Endothelial cell of umbilical vein (primary cell): ENCODE measurements around the gene PGS1. TPM values are rescaled to one million over a fixed set of nuclear protein-coding genes. Genes with fewer than 3 reads are reported as not detected.

ENCODE experiments used
- BruUV-seq: library from RNA; stranded (reverse); fragments of 400-500 nt; replicated peaks from 2 replicates; lab custom pipeline; 2021; lab: Mats Ljungman, UMichigan
- CTCF ChIA-PET: fragments of 300-600, 350-600 bp; sonication (Branson Sonifier 250); formaldehyde crosslinking; loops from one replicate; lab custom pipeline; 2021; ENCODE audit warnings: antibody characterized with exemption, inconsistent platforms; lab: Charles Lee
- POLR2A ChIA-PET: fragments of 300-600, 350-600 bp; sonication (Branson Sonifier 250); formaldehyde crosslinking; loops from one replicate; lab custom pipeline; 2021; ENCODE audit warnings: antibody characterized with exemption, inconsistent platforms; lab: Charles Lee
- DNase-seq: peaks from one replicate; pipeline ENCODE4 v3.0.0-alpha.2; 2011; ENCODE audit warnings: low read depth, low spot score
- FAIRE-seq: peaks from 2 replicates; lab custom pipeline; 2011; peaks lifted over from hg19 to GRCh38; lab: Jason Lieb, UNC
- H2AFZ ChIP-seq: 2 replicates; pipeline ENCODE4 v1.6.0; 2012; ENCODE audit warnings: low read depth, low read length, control low read depth, inconsistent platforms
- H3K27ac ChIP-seq: 2 replicates; pipeline ENCODE4 v1.5.1; 2011; ENCODE audit warnings: low read depth, mild to moderate bottlenecking, control low read depth, low read length, moderate library complexity; ENCODE audit not compliant: insufficient read depth
- H3K27me3 ChIP-seq, 2 experiments: 2 replicates each; pipeline versions ENCODE4 v1.6.0 to v1.6.1; 2011; ENCODE audit warnings: low read length in 2 of 2, mixed read lengths in 1 of 2; ENCODE audit not compliant: control insufficient read depth in 2 of 2, insufficient read depth in 2 of 2
- H3K36me3 ChIP-seq, 2 experiments: 2 replicates in 1 of 2; 3 replicates in 1 of 2; pipeline ENCODE4 v1.5.1; 2011; ENCODE audit warnings: low read length in 2 of 2, mild to moderate bottlenecking in 1 of 2, moderate library complexity in 1 of 2; ENCODE audit not compliant: control insufficient read depth in 2 of 2, insufficient read depth in 2 of 2; ENCODE audit errors: extremely low read depth in 1 of 2
- H3K4me1 ChIP-seq: 3 replicates; pipeline ENCODE4 v1.5.1; 2011; ENCODE audit warnings: mild to moderate bottlenecking, low read length; ENCODE audit not compliant: control insufficient read depth, insufficient read depth; ENCODE audit errors: extremely low read depth
- H3K4me2 ChIP-seq: 2 replicates; pipeline ENCODE4 v1.6.1; 2011; ENCODE audit warnings: low read length, control low read depth, mixed read lengths; ENCODE audit not compliant: insufficient read depth
- H3K4me3 ChIP-seq, 3 experiments: fragments of 200-600 bp in 1 of 3; sonication (generic), shearing (Covaris generic) in 1 of 3; replicated peaks in 1 of 3; 2 replicates each; pipeline ENCODE4 v1.5.1; 2011 to 2016; ENCODE audit warnings: control low read depth in 3 of 3, low read length in 3 of 3, mild to moderate bottlenecking in 2 of 3, inconsistent platforms in 1 of 3, low read depth in 1 of 3, moderate library complexity in 1 of 3; ENCODE audit not compliant: insufficient read depth in 1 of 3
- H3K79me2 ChIP-seq: 2 replicates; pipeline ENCODE4 v1.6.0; 2012; ENCODE audit warnings: low read length, inconsistent platforms; ENCODE audit not compliant: control insufficient read depth, insufficient read depth
- H3K9ac ChIP-seq: replicated peaks from 2 replicates; pipeline ENCODE3; 2011; ENCODE audit warnings: low read length, control low read depth; ENCODE audit not compliant: insufficient read depth; ENCODE audit errors: extremely low read depth
- H3K9me1 ChIP-seq: replicated peaks from 3 replicates; pipeline ENCODE4 v1.6.0; 2011; ENCODE audit warnings: mild to moderate bottlenecking, low read length; ENCODE audit not compliant: control insufficient read depth, insufficient read depth; ENCODE audit errors: extremely low read depth
- H3K9me3 ChIP-seq: replicated peaks from 2 replicates; pipeline ENCODE4 v1.5.1; 2012; ENCODE audit warnings: low read length, inconsistent platforms; ENCODE audit not compliant: control insufficient read depth, insufficient read depth
- H4K20me1 ChIP-seq: replicated peaks from 2 replicates; pipeline ENCODE3; 2011; ENCODE audit warnings: mild to moderate bottlenecking, low read length; ENCODE audit not compliant: control insufficient read depth, insufficient read depth; ENCODE audit errors: extremely low read depth
- CTCF ChIP-seq, 2 donors: IDR thresholded peaks; 1 replicate in 1 of 2; 2 replicates in 1 of 2; pipeline ENCODE4 v1.5.1; 2011; ENCODE audit warnings: low read length in 2 of 2, mild to moderate bottlenecking in 2 of 2, moderate library complexity in 2 of 2, control low read depth in 1 of 2, inconsistent platforms in 1 of 2, low read depth in 1 of 2; ENCODE audit not compliant: insufficient read depth in 1 of 2; ENCODE audit errors: extremely low read depth in 1 of 2
- EZH2 ChIP-seq: IDR thresholded peaks from 2 replicates; pipeline ENCODE4 v1.6.1; 2012; ENCODE audit warnings: borderline replicate concordance, low read depth, mild to moderate bottlenecking, moderate library complexity, low read length, inconsistent platforms; ENCODE audit not compliant: severe bottlenecking
- FOS ChIP-seq: IDR thresholded peaks from 2 replicates; pipeline ENCODE4 v1.6.1; 2011; ENCODE audit warnings: mild to moderate bottlenecking, low read length, moderate library complexity, borderline replicate concordance; ENCODE audit not compliant: insufficient read depth
- GATA2 ChIP-seq: IDR thresholded peaks from 2 replicates; pipeline ENCODE4 v1.7.0; 2011; ENCODE audit warnings: low read depth, mild to moderate bottlenecking, moderate library complexity, mixed read lengths, low read length; ENCODE audit not compliant: insufficient read length, insufficient read depth
- JUN ChIP-seq: IDR thresholded peaks from 2 replicates; pipeline ENCODE4 v1.6.1; 2011; ENCODE audit warnings: borderline replicate concordance, low read depth; ENCODE audit not compliant: insufficient read length, insufficient read depth
- MAX ChIP-seq: IDR thresholded peaks from 2 replicates; pipeline ENCODE4 v1.6.1; 2011; ENCODE audit not compliant: insufficient read depth, insufficient read length
- MYC ChIP-seq: IDR thresholded peaks from one replicate; pipeline ENCODE4 v1.6.1; 2011; ENCODE audit warnings: mild to moderate bottlenecking, low read depth, low read length
- POLR2A ChIP-seq: IDR thresholded peaks from 2 replicates; pipeline ENCODE4 v1.6.1; 2012; ENCODE audit warnings: low read depth, mild to moderate bottlenecking, control low read depth, low read length
- POLR2AphosphoS5 ChIP-seq: IDR thresholded peaks from 2 replicates; pipeline ENCODE4 v1.6.1; 2012; ENCODE audit warnings: low read depth, mild to moderate bottlenecking, control low read depth, low read length, moderate library complexity; ENCODE audit not compliant: insufficient read depth
- dilution Hi-C: fragments of 300-500 bp; cut with MboI; formaldehyde crosslinking; loops from one replicate; pipeline ENCODE4 v1.15.0; 2019; ENCODE audit warnings: low sequenced_read_pairs; ENCODE audit not compliant: extremely low pct_ligation_motif_present
- intact Hi-C: fragments of 100-400 bp; cut with micrococcal nuclease; formaldehyde crosslinking; loops from one replicate; pipeline ENCODE4 v1.10.0; 2022
- polyA plus RNA-seq, 4 experiments: library from polyadenylated mRNA; depleted of rRNA in 3 of 4; stranded (reverse) in 3 of 4; unstranded in 1 of 4; fragments of >200 nt; gene quantifications; 2 replicates each; pipeline versions ENCODE4 v1.2.1 to v1.2.3, GENCODE V29; 2011 to 2012; ENCODE audit warnings: missing spikeins in 1 of 4
- total RNA-seq: library from RNA; stranded (reverse); gene quantifications from 2 replicates; pipeline ENCODE4 v1.2.3, GENCODE V29; 2021

Gene PGS1
- total and polyA plus RNA-seq, 2 donors (not counting 3 experiments of a cell fraction or from before 2014, with no cell fraction given), result 50.8 to 66.0 TPM

GRCh38 chr17:78335209-78335608, 43.2 kb upstream of the PGS1 start:
- POLR2A ChIA-PET, result interaction anchor here (0.6 kb wide), 1 partner anchor 153 kb away, joined by 4 read pairs; no protein-coding TSS in a partner anchor
- H3K79me2 ChIP-seq, result no peaks in the 10 kb centered on the region
- BruUV-seq, result no TSS peak
- H3K9me1 ChIP-seq, result no peaks in the 10 kb centered on the region
- intact Hi-C loops (no loop called here), dilution Hi-C loops (no loop called here)
- peaks cover 6% of the 10 kb centered on the region for H3K4me1 ChIP-seq
- peak overlapping the region; percentile 64 for H2AFZ ChIP-seq
- H3K9me3 ChIP-seq, result no peaks in the 10 kb centered on the region
- no peak overlapping the region for H3K4me3 ChIP-seq
- peak overlapping the region; percentile 30 for H3K4me2 ChIP-seq
- no peaks in the 10 kb centered on the region for H3K36me3 ChIP-seq
- no peak for FAIRE-seq
- H4K20me1 ChIP-seq, result no peaks in the 10 kb centered on the region
- no peaks in the 10 kb centered on the region for H3K27me3 ChIP-seq
- H3K27ac ChIP-seq, result no peak overlapping the region
- H3K9ac ChIP-seq, result no peak overlapping the region
- no peak for DNase-seq
- CTCF ChIA-PET, result interaction anchor here (0.7 to 2.6 kb wide), 7 partner anchors 10 to 66 kb away, joined by 3 to 9 read pairs (median 4); partner anchors contain the start of gene SOCS3
- TF ChIP-seq EZH2 (no peak), CTCF (IDR thresholded peaks at IDR 0.05; ENCODE audit: extremely low read depth in 1 of 2, insufficient read depth in 1 of 2, low read depth in 1 of 2, low read length in 2 of 2) (no peak), MYC (no peak), GATA2 (no peak), POLR2AphosphoS5 (no peak), POLR2A (no peak), MAX (no peak), FOS (no peak), JUN (no peak)
